ENCODE results near the gene AP5B1.

The AP5B1 gene

GRCh38 chr11:65779919-65780769 is 632 bp downstream of the AP5B1 start:
- TF ChIP-seq, protein P1, sequence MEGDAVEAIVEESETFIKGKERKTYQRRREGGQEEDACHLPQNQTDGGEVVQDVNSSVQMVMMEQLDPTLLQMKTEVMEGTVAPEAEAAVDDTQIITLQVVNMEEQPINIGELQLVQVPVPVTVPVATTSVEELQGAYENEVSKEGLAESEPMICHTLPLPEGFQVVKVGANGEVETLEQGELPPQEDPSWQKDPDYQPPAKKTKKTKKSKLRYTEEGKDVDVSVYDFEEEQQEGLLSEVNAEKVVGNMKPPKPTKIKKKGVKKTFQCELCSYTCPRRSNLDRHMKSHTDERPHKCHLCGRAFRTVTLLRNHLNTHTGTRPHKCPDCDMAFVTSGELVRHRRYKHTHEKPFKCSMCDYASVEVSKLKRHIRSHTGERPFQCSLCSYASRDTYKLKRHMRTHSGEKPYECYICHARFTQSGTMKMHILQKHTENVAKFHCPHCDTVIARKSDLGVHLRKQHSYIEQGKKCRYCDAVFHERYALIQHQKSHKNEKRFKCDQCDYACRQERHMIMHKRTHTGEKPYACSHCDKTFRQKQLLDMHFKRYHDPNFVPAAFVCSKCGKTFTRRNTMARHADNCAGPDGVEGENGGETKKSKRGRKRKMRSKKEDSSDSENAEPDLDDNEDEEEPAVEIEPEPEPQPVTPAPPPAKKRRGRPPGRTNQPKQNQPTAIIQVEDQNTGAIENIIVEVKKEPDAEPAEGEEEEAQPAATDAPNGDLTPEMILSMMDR (IDR thresholded peaks at IDR 0.05; ENCODE audit: extremely low read depth, missing control alignments) = peak; percentile 99

DNA sequence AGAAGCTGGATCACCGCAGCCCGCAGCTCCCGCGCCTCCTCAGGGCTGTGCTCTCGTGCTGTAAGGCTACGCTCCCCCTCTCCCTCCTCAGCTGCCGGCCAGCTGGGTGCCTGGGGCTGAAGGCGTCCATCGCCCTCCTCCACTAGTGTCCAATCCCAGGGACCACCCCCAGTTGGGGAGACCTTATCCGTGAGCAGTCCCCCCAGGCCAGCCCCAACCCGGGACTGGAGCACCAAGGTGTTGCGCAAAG is 1.2 kb downstream of the AP5B1 start:
- no peak for DNase-seq (ENCODE audit: low spot score)
- TF ChIP-seq, protein P1 (IDR thresholded peaks at IDR 0.05; ENCODE audit: extremely low read depth, missing control alignments) = no peak

More at GRCh38 chr11:65779919-65780769, 632 bp downstream of the AP5B1 start:
- peak; percentile 95 for DNase-seq (ENCODE audit: low spot score)

DNA sequence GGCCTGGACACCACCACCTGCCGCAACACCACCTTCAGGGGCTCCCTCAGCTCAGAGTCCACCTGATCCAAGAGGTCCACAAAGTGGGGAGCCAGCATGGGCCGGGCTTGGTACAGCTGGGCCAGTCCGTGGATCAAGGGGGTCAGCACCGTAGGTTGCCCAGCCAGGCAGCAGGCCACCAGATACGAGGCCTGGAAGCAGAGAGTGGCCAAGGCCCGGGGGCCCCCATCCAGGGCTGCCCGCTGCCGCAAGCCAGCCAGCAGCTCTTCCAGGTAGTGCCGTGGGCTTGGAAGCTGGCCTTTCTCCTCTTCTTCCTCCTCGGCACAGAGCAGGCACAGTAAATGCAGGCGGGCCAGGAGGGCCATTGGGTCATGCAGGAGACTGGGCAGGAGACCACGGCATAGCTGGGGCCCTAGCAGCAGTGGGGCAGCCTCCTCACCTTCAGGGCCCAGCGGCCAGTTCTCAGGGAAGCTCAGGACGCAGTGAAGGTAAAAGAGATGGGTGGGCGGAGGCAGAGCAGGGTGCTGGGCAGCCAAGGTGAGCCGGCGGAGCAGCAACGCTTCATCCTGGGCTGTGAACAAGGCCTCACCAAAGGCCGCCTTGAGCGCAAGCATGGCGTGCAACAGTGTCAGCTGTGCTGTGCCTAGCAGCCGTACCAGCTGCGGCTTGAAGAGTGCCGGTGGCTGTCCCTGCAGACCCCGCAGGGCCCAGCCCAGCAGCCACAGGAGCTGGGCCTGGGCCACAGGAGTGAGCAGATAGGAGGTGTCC is 1.7 kb downstream of the AP5B1 start:
- DNase-seq (ENCODE audit: low spot score) = no peak
- TF ChIP-seq, protein P1 (IDR thresholded peaks at IDR 0.05; ENCODE audit: extremely low read depth, missing control alignments) = no peak

GRCh38 chr11:65778431-65778900 is 2.3 kb downstream of the AP5B1 start:
- TF ChIP-seq, protein P1 (IDR thresholded peaks at IDR 0.05; ENCODE audit: extremely low read depth, missing control alignments) = no peak
- DNase-seq (ENCODE audit: low spot score) = no peak

DNA sequence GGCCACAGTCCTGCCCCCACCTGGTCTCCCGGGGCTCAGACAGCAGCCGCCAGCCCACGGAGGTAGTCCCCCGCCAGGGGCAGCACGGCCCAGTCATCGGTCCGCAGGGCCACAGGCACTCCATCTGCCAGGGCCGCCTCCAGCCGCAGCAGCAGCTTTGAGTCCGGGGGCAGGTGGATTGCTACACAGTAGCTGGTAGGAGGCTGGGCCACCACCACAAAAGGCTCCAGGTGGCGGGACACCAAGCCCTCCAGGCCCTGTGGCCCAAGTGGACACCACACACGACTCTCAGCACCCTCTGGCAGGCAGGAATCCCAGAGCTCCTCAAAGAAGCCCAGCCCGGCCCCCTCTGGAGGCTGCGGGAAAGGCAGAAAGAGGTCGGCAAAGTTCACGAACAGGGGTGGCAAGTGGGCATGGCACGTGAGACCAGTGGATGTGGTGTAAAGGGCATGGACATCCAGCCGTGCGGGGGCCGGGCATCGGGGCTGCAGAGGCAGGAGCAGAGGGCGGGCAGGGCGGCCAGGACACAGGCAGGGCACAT is 2.9 kb downstream of the AP5B1 start:
- TF ChIP-seq, protein P1 (IDR thresholded peaks at IDR 0.05; ENCODE audit: extremely low read depth, missing control alignments) = no peak
- no peak for DNase-seq (ENCODE audit: low spot score)

GRCh38 chr11:65777241-65777640 is 3.5 kb downstream of the AP5B1 start:
- DNase-seq (ENCODE audit: low spot score) = no peak
- TF ChIP-seq, protein P1 (IDR thresholded peaks at IDR 0.05; ENCODE audit: extremely low read depth, missing control alignments) = no peak

- TF ChIP-seq, protein P1 (IDR thresholded peaks at IDR 0.05; ENCODE audit: extremely low read depth, missing control alignments) = no peak
- no peak for DNase-seq (ENCODE audit: low spot score)
Measured at GRCh38 chr11:65776710-65777141, 4.0 kb downstream of the AP5B1 start.
